GM21526 (cell line): ENCODE data around the gene ZSCAN29.
"Not testable (repeated sequence)": the region's sequence is repeated elsewhere in the genome, so short reads cannot be mapped to it uniquely, and the experiment has no call there.

Experiments
- ATAC-seq: cut with Tn5 transposase; IDR thresholded peaks from one replicate; pipeline ENCODE4 v1.9.1; 2021; ENCODE audit warnings: moderate library complexity; ENCODE audit not compliant: unreplicated experiment, low FRiP score

Gene ZSCAN29

DNA sequence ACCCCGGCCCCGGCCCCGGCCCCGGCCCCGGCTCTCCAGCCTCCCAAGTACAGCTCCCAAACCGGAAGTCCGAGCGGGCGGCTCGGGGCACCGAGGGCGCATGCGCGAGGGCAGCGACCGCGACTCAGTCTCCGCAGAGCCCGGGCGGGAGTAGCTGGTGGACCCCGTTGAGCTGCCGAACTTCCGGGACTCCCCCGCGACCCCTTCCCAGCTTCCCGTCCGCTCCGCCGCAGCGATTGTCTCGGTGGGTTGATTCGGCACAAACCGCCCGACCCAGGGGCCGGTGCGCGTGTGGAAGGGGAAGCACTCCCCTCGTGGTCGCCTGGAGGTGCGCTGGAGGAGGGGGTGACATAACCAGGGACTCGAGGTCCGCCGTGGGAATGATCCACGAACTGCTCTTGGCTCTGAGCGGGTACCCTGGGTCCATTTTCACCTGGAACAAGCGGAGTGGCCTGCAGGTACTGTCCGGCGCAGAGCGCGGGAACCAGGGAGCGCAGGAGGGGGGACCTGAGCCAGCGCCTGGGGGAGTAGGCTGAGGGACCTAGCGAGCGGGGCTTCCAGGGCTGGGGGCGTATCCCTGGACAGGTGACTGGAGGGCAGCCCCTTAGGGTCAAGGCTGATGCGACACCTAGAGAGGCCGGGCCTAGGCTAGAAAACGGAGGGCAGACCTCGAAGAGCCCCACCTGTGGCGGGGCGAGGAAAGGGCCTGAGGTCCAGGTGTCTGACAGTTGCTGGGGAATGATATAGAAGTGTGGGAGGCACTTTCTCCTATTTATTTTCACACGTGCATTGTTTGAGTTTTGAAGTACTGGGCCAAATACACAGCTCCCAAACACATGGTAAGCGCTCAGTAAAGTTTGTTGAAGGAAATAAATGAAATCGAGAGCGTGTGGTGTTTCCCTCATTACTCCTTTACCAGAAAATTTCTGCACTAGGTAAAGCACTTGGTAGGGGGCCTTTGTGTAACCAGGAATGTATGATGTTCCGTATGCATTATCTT lies at the start of gene ZSCAN29, which contains the start of gene TUBGCP4:
Gene ZSCAN29, minus strand, starts transcription at position 69 of the 1,000 bp plus-strand sequence. CDS start 1,130 bp downstream, outside the sequence.
Gene TUBGCP4, plus strand, starts transcription at position 127 of the 1,000 bp plus-strand sequence. Its CDS starts 254 bp downstream, at position 381.
- peak; percentile 73 for ATAC-seq

DNA sequence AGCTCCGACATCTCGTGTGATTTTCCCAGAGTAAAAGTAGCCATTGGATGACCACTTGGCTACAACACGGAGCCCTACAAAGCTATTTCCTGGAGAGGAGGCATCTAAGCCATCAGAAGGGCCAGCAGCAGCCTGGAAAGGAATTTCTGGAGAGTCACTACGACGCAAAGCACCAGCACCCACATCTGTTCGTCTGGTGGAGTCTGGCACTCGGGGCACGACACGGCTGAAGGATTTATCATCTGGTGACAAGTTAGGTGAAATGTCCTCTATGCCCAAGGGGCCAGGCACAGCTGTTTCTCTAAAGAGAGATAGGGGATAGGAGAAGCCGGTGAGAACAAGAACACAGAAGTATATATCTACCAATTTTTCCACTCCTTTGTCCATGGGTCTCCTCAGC lies 49.6 kb upstream of the ZSCAN29 start:
- no peak for ATAC-seq

- no peak for ATAC-seq
Observed at GRCh38 chr15:43414196-43414595, 43.4 kb upstream of the ZSCAN29 start.

- no peak for ATAC-seq
Observed at GRCh38 chr15:43412096-43412495, 41.3 kb upstream of the ZSCAN29 start.

- ATAC-seq, result no peak
Observed at GRCh38 chr15:43410572-43411214, 39.9 kb upstream of the ZSCAN29 start.

GRCh38 chr15:43408789-43409188 lies 37.9 kb upstream of the ZSCAN29 start:
- no peak for ATAC-seq

GRCh38 chr15:43406808-43407207 lies 36.0 kb upstream of the ZSCAN29 start:
- ATAC-seq, result no peak

DNA sequence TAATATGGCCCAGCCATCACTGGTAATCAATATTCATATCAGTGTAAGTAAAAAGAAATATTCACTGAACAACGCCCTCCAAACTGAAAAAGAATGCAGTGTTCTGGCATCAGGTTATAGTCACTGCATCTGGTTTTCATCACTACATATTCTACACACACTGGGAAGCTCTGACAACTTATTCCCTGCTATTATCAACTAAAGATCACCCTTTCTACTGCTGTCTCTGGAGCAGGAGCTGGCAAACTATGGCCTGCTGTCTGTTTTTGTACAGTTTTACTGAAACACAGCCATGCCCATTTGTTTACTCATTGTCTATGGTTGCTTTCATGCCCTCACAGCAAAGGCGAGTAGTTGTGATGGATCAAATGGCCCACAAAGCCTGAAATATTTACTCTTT lies 35.3 kb upstream of the ZSCAN29 start:
- no peak for ATAC-seq

DNA sequence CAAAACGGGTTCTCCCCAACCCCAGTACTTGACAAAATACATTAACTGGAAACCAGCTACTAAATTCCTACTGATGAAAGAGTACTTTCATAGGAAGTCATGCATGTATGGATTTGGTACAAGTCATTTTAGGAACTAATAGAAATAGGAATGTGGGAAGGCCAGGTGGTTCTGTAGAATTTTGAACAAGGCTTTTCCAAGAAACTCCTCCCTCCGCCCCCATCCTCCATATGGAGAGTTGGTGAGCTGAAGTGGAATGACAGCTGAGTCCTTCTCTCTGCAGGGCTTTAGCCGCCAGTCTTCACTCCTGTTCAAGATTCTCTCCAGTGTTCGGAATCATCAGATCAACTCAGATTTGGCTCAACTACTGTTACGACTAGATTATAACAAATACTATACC lies 33.3 kb upstream of the ZSCAN29 start:
- no peak for ATAC-seq

GRCh38 chr15:43403616-43404015 lies 32.8 kb upstream of the ZSCAN29 start:
- ATAC-seq, result no peak

GRCh38 chr15:43402255-43402654 lies 31.4 kb upstream of the ZSCAN29 start:
- ATAC-seq, result no peak

GRCh38 chr15:43393592-43393991 lies 22.7 kb upstream of the ZSCAN29 start:
- not testable (repeated sequence) for ATAC-seq

DNA sequence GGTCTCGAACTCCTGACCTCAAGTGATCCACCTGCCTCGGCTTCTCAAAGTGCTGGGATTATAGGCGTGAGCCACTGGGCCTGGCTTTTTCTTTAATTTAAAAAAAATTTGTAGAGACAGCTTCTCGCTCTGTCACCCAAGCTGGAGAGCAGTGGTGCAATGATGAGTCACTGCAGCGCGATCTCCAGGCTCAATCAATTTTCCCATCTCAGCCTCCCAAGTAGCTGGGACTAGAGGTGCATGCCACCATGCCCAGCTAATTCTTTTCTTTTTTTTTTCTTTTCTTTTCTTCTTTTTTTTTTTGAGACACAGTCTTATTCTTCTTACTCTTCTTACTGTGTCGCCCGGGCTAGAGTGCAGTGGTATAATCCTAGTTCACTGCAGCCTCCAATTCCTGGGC lies 19.9 kb upstream of the ZSCAN29 start:
- no peak for ATAC-seq

DNA sequence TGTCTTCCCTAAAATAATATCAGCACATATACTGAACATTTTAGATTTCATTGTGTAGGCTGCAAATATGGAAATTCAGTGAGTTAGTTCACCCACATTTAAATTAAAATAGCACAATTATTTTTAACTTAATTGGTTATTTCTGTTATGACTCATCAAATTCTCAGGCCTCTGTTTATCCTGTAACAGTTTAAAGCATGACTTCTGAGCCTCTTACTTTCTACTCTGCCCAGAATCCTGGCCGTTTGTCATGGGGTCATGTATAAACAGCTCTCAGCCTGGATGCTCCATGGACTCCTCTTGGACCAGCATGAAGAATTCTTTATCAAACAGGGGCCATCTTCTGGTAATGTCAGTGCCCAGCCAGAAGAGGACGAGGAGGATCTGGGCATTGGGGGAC lies 12.2 kb upstream of the ZSCAN29 start:
- no peak for ATAC-seq

- no peak for ATAC-seq
Observed at GRCh38 chr15:43382310-43382709, 11.5 kb upstream of the ZSCAN29 start.

DNA sequence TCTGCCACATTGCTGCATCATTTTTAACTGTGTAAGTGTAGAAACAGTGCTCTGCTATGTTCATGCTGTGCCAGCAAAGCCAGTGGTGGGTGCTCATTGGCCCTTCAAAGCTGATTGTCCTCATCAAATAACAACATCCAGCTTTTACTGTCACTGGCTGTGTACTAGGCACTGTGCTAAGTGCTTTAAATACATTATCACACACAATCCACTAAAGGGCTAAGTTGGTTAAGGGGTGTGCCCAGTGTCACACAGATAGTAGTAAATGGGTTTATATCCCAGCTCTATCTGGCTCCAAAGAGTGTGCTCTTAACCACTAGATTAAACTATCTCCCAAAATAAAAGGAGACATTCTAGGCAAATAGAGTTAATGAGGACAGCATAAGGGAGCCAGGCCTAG lies 7.8 kb upstream of the ZSCAN29 start:
- no peak for ATAC-seq

GRCh38 chr15:43376017-43376705 lies 5.3 kb upstream of the ZSCAN29 start:
- no peak for ATAC-seq

DNA sequence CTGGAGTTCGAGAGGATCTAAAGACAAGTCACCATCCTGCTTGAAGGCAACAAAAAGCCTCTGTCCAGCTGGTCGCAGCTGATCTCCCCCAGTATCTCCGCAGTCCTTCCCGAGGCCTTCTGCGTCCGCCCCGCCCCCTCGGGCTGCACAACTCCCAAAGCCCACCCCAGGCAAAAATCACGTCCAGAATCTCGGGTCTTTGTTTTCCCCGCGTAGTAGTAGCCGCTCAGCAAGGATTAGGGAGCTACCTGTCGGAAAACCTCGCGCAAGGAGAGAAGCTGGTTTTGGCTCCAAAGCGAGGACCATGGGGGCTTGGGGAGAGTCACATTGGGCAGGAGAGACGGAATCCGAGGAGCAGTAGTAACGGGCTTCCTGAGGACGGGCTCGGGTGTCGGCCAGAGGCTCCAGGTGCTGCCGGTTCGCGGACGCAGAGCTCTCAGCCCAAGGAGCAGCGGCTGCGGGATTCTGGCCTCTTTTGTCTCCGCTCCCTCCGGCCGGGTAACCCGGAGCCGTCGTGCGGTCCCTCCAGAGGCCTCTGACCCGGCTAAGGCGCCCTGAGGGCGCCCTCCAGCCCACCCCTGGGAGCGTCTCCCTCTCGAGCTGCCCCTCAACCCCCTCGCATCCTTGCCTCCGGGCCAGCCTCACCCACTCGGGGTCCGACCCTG lies 401 bp downstream of the ZSCAN29 start:
- peak; percentile 13 for ATAC-seq

DNA sequence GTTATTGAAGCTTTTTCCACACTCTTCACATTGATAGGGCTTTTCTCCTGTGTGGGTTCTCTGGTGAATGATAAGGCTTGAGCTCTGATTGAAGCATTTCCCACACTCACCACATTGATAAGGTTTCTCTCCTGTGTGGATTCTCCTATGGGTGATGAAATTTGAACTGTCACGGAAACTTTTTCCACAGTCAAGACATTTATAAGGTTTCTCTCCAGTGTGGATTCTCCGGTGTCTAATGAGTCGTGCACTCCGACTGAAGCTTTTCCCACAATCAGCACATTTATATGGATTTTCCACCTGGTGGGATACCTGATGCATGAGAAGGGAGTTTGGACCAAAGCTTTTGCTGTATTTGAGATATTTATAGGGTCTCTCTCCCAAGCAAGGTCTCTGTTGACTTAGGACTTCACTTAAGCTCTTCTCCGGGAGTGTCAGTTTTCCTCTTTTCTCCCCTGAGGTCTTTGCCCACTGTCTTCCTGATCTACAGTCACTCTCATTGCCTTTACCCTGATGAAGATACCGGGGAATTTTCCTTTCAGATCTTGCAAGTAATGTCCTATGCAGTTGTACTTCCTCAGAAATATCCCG lies 9.4 kb downstream of the ZSCAN29 start:
- no peak for ATAC-seq

- no peak for ATAC-seq
Observed at GRCh38 chr15:43360821-43361220, 10.0 kb downstream of the ZSCAN29 start.
